Fibroblast of pulmonary artery (primary cell): ENCODE measurements around the gene FKBP15.

Experiments
- DNase-seq: peaks from one replicate; pipeline ENCODE4 v3.0.0-alpha.2; 2010; ENCODE audit warnings: low read depth
- H3K4me3 ChIP-seq: replicated peaks from 2 replicates; pipeline ENCODE4 v1.5.1; 2011; ENCODE audit warnings: low read depth, mild to moderate bottlenecking, control low read depth, low read length, moderate library complexity
- TF ChIP-seq, protein P1 (sequence below): IDR thresholded peaks from 2 replicates; pipeline ENCODE4 v1.5.1; 2011; ENCODE audit warnings: mild to moderate bottlenecking, control low read depth, low read length, inconsistent platforms; ENCODE audit errors: missing control alignments

FKBP15 gene

DNA sequence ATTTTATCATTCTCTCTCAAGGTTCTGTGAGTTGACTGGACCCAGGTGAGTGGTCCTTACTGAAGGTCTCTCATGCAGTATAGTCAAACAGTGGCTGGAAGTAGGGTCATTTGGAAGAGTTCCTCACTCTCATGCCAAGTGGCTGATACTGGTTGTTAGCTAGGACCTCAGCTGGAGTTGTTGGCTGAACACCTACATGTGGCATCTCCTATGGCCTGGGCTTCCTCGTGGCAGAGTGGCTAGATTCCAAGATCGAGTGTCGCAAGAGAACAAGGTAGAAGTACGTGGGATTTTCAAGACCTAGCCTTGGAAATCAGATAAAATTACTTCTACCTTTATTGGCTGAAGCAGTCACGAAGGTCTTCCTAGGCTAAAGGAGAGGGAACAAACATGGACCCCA lies 62.6 kb downstream of the FKBP15 start:
- TF ChIP-seq, protein P1, sequence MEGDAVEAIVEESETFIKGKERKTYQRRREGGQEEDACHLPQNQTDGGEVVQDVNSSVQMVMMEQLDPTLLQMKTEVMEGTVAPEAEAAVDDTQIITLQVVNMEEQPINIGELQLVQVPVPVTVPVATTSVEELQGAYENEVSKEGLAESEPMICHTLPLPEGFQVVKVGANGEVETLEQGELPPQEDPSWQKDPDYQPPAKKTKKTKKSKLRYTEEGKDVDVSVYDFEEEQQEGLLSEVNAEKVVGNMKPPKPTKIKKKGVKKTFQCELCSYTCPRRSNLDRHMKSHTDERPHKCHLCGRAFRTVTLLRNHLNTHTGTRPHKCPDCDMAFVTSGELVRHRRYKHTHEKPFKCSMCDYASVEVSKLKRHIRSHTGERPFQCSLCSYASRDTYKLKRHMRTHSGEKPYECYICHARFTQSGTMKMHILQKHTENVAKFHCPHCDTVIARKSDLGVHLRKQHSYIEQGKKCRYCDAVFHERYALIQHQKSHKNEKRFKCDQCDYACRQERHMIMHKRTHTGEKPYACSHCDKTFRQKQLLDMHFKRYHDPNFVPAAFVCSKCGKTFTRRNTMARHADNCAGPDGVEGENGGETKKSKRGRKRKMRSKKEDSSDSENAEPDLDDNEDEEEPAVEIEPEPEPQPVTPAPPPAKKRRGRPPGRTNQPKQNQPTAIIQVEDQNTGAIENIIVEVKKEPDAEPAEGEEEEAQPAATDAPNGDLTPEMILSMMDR: no peak
- DNase-seq: no peak
- H3K4me3 ChIP-seq: no peak overlapping the region

DNA sequence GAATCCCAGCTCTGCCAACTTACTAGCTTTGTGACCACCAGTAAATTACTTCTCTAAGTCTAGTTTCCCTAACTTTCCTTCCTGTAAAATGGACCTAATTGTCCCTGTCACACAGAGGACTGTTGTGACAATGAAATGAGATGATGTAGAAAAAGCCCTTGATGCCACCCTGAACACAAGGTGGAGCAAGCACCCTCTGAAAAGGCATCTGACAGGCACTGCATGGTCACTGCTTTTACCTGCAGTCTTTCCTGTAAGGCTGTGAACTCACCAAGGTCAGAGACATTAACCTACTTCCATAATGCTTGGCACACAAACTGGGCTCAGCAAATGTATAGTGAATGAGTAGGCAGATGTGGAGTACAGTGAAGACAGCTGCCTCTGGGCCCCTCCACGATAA lies 64.2 kb downstream of the FKBP15 start:
- DNase-seq: no peak
- H3K4me3 ChIP-seq: no peak overlapping the region
- TF ChIP-seq, protein P1: no peak

DNA sequence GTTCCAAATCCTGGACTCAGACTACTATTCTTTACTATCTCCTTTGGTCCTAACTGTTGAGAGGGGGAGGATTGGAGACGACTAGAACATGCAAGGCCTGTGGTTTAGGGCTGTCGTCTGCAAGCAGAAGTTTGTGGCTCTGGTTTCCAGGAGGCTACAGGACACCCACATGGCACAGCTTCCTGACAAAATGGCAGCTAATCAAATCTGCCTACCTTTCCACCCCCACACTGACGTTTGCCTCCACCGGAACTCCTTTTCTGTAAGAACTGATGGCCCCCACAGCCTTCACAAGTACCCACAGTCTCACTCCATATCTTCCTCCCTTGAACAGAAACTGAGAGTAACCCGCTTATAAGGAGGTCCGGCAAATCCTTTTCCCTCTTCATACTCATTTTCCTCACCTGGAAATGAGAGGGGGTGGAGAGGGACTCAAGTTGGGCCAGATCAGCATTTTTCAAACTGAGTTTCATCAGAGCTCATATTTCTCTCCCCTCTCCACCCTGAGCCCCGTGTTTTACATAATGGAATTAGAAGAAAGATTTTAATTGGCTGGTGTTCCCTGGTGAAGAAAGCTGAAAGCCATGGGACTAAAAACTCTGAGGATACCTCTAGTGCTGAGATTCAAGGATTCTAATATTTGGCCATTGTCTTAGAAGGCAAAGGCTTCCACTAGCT lies 65.0 kb downstream of the FKBP15 start:
- no peak for DNase-seq
- H3K4me3 ChIP-seq: no peak overlapping the region
- TF ChIP-seq, protein P1: no peak

DNA sequence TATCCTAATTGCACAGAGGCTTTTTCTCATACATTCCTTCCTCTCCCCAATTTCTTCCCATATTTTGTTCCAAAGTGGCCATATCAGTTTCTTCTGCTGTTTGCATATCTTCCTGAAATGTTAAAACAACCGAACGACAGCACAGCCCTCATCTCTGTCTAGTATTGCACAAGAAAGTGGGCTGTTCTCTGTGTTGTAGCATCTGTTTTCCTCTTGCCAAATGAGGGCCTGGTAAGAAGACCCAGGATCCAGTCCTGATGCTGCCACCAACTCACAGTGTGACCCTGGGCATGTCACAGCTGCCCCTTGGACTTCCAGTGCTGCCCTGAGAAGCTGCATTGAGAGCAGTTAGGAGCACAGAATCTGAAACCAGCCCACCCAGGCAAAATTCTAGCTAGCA lies 66.1 kb downstream of the FKBP15 start:
- peak; percentile 35 for DNase-seq
- H3K4me3 ChIP-seq: no peak overlapping the region
- TF ChIP-seq, protein P1: no peak

DNA sequence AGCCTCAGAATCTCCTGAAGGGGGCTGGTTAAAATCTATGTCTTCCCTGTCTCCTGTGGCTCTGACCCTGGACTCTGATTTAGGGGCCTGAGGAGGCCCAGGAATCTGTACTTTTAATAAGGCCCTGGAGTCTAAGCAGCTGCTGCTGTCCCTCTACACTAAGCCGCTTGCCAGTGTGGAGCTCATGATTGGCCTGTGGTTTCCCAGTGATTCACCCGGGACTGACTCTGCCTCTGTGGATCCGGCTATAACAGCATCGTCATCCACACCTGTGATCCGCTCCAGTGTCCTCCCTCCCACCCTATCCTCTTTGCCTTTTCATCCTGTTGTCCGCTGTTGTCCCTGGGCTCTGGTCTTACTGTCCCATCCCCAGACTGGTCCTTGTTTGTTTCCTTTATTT lies 66.6 kb downstream of the FKBP15 start:
- no peak overlapping the region for H3K4me3 ChIP-seq
- DNase-seq: peak; percentile 26

DNA sequence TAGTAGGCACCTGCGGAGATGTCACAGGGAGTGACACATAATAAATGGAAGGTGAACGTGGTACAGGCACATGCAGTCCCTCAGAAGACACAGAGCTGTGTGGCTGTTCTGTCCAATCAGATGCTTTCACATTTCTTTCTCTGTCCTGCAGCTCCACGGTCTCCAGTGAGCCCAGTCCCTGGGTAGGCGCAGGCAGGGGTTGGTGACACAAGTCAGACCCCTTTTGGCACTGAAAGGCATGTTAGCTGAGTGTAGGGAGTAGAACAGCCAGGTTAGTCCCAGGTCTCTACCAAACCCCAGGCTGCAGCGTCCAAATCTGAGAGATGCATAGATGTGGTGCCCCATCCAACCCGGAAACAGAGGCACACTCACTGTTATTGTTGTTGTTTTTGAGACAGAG lies 67.5 kb downstream of the FKBP15 start:
- H3K4me3 ChIP-seq: no peak overlapping the region
- TF ChIP-seq, protein P1: no peak
- no peak for DNase-seq

More for the DNA sequence above, 66.6 kb downstream of the FKBP15 start:
- TF ChIP-seq, protein P1: no peak

DNA sequence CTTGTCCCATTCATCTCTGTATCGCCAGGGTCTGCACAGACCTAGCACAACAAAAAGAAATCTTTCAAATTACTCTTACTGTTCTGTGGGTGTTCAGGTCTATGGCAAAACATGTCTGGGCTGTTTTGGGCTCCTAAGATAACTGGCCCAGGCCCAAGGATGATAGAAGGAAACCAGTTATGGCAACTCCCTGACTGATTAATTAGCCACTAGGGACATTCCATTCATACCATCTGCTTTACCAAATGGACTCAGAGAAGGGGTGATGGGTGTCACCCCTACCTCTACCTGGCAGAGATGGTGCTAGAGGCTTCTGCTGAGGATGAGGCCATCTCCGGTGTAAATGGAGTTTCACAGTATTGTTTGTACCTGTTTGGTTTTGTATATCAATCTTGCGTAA lies 68.4 kb downstream of the FKBP15 start:
- no peak for DNase-seq
- TF ChIP-seq, protein P1: no peak
- H3K4me3 ChIP-seq: no peak overlapping the region
